GM21529 (cell line): Measurements from ENCODE around the gene SERPINA12.

Source experiments
- ATAC-seq: cut with Tn5 transposase; IDR thresholded peaks from one replicate; pipeline ENCODE4 v1.9.1; 2021; ENCODE audit not compliant: unreplicated experiment

SERPINA12 gene

GRCh38 chr14:94509356-94509755 is at the start of gene SERPINA12:
Gene SERPINA12 (minus strand): TSS chr14:94509469. CDS start chr14:94498397, 11,072 bp downstream.
- ATAC-seq, result no peak

- ATAC-seq, result no peak
Measured at GRCh38 chr14:94558842-94559241, 49.6 kb upstream of the SERPINA12 start.

GRCh38 chr14:94557327-94557726 is 48.1 kb upstream of the SERPINA12 start:
- no peak for ATAC-seq

- no peak for ATAC-seq
Measured at GRCh38 chr14:94555991-94556390, 46.7 kb upstream of the SERPINA12 start.

GRCh38 chr14:94550041-94550440 is 40.8 kb upstream of the SERPINA12 start:
- ATAC-seq, result no peak

- ATAC-seq, result peak; percentile 63
Measured at GRCh38 chr14:94548999-94549985, 40.0 kb upstream of the SERPINA12 start.

GRCh38 chr14:94548131-94548998 is 39.1 kb upstream of the SERPINA12 start:
- no peak for ATAC-seq

GRCh38 chr14:94547726-94548125 is 38.5 kb upstream of the SERPINA12 start:
- ATAC-seq, result no peak

GRCh38 chr14:94547151-94547680 is 37.9 kb upstream of the SERPINA12 start:
- no peak for ATAC-seq

GRCh38 chr14:94545131-94545841 is 36.0 kb upstream of the SERPINA12 start:
- ATAC-seq, result no peak

GRCh38 chr14:94544726-94545125 is 35.5 kb upstream of the SERPINA12 start:
- no peak for ATAC-seq

GRCh38 chr14:94543449-94544124 is 34.3 kb upstream of the SERPINA12 start:
- ATAC-seq, result no peak

- no peak for ATAC-seq
Measured at GRCh38 chr14:94542811-94543440, 33.7 kb upstream of the SERPINA12 start.

- ATAC-seq, result no peak
Measured at GRCh38 chr14:94542111-94542810, 33.0 kb upstream of the SERPINA12 start.

- no peak for ATAC-seq
Measured at GRCh38 chr14:94541234-94541975, 32.1 kb upstream of the SERPINA12 start.

GRCh38 chr14:94540031-94540794 is 30.9 kb upstream of the SERPINA12 start:
- no peak for ATAC-seq

- no peak for ATAC-seq
Measured at GRCh38 chr14:94539181-94539580, 29.9 kb upstream of the SERPINA12 start.
